GM12875 (cell line): ENCODE data around the gene CLIC1.
"Not testable (repeated sequence)": the region's sequence is repeated elsewhere in the genome, so short reads cannot be mapped to it uniquely, and the experiment has no call there.

Source experiments
- H3K4me3 ChIP-seq: one replicate; pipeline ENCODE4 v1.5.1; 2011; ENCODE audit warnings: low read depth, low read length, control low read depth
- CTCF ChIP-seq: IDR thresholded peaks from 2 replicates; pipeline ENCODE4 v1.5.1; 2011; ENCODE audit warnings: low read depth, mild to moderate bottlenecking, control low read depth, inconsistent platforms, low read length, moderate library complexity, borderline replicate concordance; ENCODE audit not compliant: insufficient read depth

Gene CLIC1

GRCh38 chr6:31713465-31713864, 22.9 kb downstream of the CLIC1 start:
- no peak for TF ChIP-seq CTCF
- no peak overlapping the region for H3K4me3 ChIP-seq

GRCh38 chr6:31712296-31712695, 24.0 kb downstream of the CLIC1 start:
- H3K4me3 ChIP-seq = no peak overlapping the region
- TF ChIP-seq CTCF = peak; percentile 10; the same call in 1 of the 2 replicates

GRCh38 chr6:31711233-31711632, 25.1 kb downstream of the CLIC1 start:
- no peak for TF ChIP-seq CTCF
- H3K4me3 ChIP-seq = no peak overlapping the region

- no peak for TF ChIP-seq CTCF
- no peak overlapping the region for H3K4me3 ChIP-seq
These were observed 25.7 kb downstream of the CLIC1 start for GRCh38 chr6:31710523-31711219.

GRCh38 chr6:31709157-31709556, 27.2 kb downstream of the CLIC1 start:
- H3K4me3 ChIP-seq = not testable (repeated sequence)

GRCh38 chr6:31708224-31708623, 28.1 kb downstream of the CLIC1 start:
- TF ChIP-seq CTCF = no peak
- no peak overlapping the region for H3K4me3 ChIP-seq

GRCh38 chr6:31707701-31708100, 28.6 kb downstream of the CLIC1 start:
- H3K4me3 ChIP-seq = no peak overlapping the region
- TF ChIP-seq CTCF = no peak

GRCh38 chr6:31706599-31706998, 29.7 kb downstream of the CLIC1 start, which contains the start of gene LY6G6F:
TSS of gene LY6G6F (plus strand) at chr6:31706866. CDS start at chr6:31706907, 41 bp downstream.
- TF ChIP-seq CTCF = no peak
- no peak within 1 kb of the TSS for H3K4me3 ChIP-seq
